Osteoblast (primary cell): ENCODE data around the gene RER1. TPM values are rescaled to one million over a fixed set of nuclear protein-coding genes. Genes with fewer than 3 reads are reported as not detected.

Experiments
- DNase-seq: peaks from one replicate; pipeline ENCODE4 v3.0.0; 2011; ENCODE audit warnings: low spot score, mixed read lengths; ENCODE audit not compliant: insufficient read length; ENCODE audit errors: missing footprints
- H2AFZ ChIP-seq: 2 replicates; pipeline ENCODE4 v1.6.0; 2011; ENCODE audit warnings: mild to moderate bottlenecking, low read length
- H3K27ac ChIP-seq: 2 replicates; pipeline ENCODE4 v1.5.1; 2011; ENCODE audit warnings: mild to moderate bottlenecking, low read depth, low read length, moderate library complexity
- H3K27me3 ChIP-seq: 2 replicates; pipeline ENCODE4 v1.6.0; 2012; ENCODE audit warnings: mild to moderate bottlenecking, control low read depth, inconsistent platforms, low read length, moderate library complexity; ENCODE audit not compliant: insufficient read depth
- H3K36me3 ChIP-seq: 2 replicates; pipeline ENCODE4 v1.5.1; 2011; ENCODE audit warnings: mild to moderate bottlenecking, low read length, control low read depth, moderate library complexity; ENCODE audit not compliant: insufficient read depth
- H3K4me1 ChIP-seq: 2 replicates; pipeline ENCODE4 v1.5.1; 2011; ENCODE audit warnings: mild to moderate bottlenecking, low read length, control low read depth, moderate library complexity; ENCODE audit not compliant: insufficient read depth
- H3K4me2 ChIP-seq: 2 replicates; pipeline ENCODE4 v1.6.0; 2011; ENCODE audit warnings: mild to moderate bottlenecking, low read length; ENCODE audit not compliant: insufficient read depth
- H3K4me3 ChIP-seq: fragments of 200-600 bp; sonication (generic); 3 replicates; pipeline ENCODE4 v1.5.1; 2012; ENCODE audit warnings: mild to moderate bottlenecking, low read length, inconsistent platforms; ENCODE audit not compliant: insufficient read depth
- H3K79me2 ChIP-seq: 2 replicates; pipeline ENCODE4 v1.6.0; 2012; ENCODE audit warnings: mild to moderate bottlenecking, low read length, control low read depth, inconsistent platforms; ENCODE audit not compliant: insufficient read depth
- H3K9me3 ChIP-seq: 2 replicates; pipeline ENCODE4 v1.5.1; 2011; ENCODE audit warnings: low read depth, low read length, control low read depth
- H4K20me1 ChIP-seq: 2 replicates; pipeline ENCODE4 v1.6.0; 2012; ENCODE audit warnings: mild to moderate bottlenecking, low read length, control low read depth; ENCODE audit not compliant: insufficient read depth
- total RNA-seq: library from RNA; depleted of rRNA; stranded (reverse); fragments of >200 nt; gene quantifications from 2 replicates; pipeline ENCODE4 v1.2.3, GENCODE V29; 2012
- TF ChIP-seq, protein P1 (sequence below): IDR thresholded peaks from 2 replicates; pipeline ENCODE4 v1.5.1; 2011; ENCODE audit warnings: mild to moderate bottlenecking, low read depth, low read length, moderate library complexity; ENCODE audit errors: extremely low read depth

RER1 gene
- total RNA-seq, 1 donor = 95.2 TPM

DNA sequence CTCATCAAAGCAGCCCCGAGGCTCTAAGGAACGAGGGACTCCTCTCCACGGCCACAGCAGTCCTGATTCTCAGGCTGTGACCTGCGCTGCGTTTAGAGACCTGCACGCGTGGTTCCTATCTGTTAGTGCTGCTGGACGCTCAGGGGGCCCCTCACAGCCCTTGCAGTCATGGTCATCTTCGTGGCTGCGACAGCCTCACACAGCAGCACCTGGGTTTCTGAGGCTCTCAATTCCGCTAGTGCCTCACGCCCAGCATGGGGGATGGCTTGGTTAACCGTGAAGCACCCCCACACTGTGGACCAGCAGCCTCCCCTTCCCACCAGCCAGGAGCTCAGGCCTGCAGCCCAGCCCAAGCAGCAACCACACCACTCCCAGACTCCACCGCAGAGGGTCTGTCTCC, 8.1 kb upstream of the RER1 start:
- Histone ChIP-seq H3K4me1 (peaks cover 5% of the 10 kb centered on the region), H3K4me3 (no peak overlapping the region), H3K36me3 (peaks cover 12% of the 10 kb centered on the region), H2AFZ (no peak overlapping the region), H3K79me2 (no peaks in the 10 kb centered on the region), H3K27ac (no peak overlapping the region), H3K4me2 (no peak overlapping the region), H3K9me3 (no peaks in the 10 kb centered on the region), H3K27me3 (no peaks in the 10 kb centered on the region), H4K20me1 (no peaks in the 10 kb centered on the region)
- peak; percentile 72 for DNase-seq
- TF ChIP-seq, protein P1, sequence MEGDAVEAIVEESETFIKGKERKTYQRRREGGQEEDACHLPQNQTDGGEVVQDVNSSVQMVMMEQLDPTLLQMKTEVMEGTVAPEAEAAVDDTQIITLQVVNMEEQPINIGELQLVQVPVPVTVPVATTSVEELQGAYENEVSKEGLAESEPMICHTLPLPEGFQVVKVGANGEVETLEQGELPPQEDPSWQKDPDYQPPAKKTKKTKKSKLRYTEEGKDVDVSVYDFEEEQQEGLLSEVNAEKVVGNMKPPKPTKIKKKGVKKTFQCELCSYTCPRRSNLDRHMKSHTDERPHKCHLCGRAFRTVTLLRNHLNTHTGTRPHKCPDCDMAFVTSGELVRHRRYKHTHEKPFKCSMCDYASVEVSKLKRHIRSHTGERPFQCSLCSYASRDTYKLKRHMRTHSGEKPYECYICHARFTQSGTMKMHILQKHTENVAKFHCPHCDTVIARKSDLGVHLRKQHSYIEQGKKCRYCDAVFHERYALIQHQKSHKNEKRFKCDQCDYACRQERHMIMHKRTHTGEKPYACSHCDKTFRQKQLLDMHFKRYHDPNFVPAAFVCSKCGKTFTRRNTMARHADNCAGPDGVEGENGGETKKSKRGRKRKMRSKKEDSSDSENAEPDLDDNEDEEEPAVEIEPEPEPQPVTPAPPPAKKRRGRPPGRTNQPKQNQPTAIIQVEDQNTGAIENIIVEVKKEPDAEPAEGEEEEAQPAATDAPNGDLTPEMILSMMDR = no peak

DNA sequence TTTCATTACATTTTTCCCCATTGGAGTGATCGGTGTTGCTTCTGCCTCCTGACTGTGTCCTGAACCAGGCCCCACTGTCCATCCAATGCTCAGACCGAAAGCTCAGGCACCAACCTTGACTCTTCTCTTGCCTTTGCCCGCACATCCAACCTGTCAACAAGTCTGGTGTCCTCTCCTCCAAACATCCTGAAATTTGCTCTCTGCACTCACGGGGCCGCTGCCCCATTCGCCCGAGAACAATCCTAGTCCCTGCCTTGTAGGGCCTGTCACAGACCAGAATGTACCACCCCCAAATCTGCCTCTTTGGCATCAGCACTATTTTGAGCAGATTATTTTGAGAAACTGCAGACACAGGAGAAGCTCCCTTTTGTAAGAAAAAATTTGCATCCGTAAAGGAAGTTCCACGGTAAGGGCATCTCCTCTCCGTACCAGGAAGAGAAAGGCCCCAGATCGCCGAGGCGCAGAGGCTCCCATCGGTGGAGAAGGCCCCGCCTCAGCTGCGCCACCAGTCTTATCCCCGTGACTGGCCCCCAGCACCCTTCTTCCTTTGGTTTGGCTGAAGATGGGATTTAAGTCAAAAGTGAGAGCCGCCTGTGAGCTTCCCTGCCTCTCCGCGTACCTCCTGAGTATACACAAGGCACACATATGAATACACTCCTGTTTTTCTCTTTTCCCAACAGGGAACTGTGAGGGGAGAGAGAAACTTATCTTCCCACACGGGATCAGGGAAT, 7.3 kb upstream of the RER1 start:
- Histone ChIP-seq H3K9me3 (no peaks in the 10 kb centered on the region), H3K79me2 (no peaks in the 10 kb centered on the region), H2AFZ (no peak overlapping the region), H3K4me1 (peaks cover 5% of the 10 kb centered on the region), H3K4me2 (no peak overlapping the region), H4K20me1 (no peaks in the 10 kb centered on the region), H3K4me3 (no peak overlapping the region), H3K27ac (no peak overlapping the region), H3K36me3 (peaks cover 12% of the 10 kb centered on the region), H3K27me3 (no peaks in the 10 kb centered on the region)
- DNase-seq = peak; percentile 53
- TF ChIP-seq, protein P1 = no peak

DNA sequence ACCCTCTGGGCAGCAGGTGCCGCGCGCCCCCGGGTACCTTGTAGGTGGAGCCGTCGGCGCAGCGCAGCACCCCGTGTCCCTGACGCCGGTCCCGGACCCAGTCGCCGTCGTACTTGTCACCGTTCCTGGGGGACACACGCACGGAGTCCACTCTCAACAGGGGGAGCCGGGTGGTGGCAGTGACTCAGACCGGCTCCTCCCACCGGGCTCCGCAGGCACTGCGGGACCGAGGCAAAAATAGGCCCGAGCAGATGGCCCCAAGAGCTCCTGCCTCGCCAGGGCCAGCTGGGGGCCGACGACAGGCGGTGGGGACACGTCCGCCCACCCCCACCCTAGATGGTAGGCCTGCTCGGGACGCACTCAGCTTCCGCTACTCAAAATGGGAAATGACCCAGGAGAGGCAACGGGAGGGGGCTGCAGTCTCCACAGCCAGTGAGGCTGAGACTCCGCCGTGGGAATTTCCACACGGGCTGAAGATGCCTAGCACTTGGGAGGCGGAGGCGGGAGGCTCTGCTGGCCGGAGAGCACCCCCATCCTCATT, 6.6 kb upstream of the RER1 start:
- Histone ChIP-seq H3K27me3 (no peaks in the 10 kb centered on the region), H4K20me1 (no peaks in the 10 kb centered on the region), H3K27ac (no peak overlapping the region), H3K36me3 (peaks cover 12% of the 10 kb centered on the region), H3K4me1 (peaks cover 5% of the 10 kb centered on the region), H3K9me3 (no peaks in the 10 kb centered on the region), H3K79me2 (peaks cover 4% of the 10 kb centered on the region), H3K4me3 (no peak overlapping the region), H2AFZ (no peak overlapping the region), H3K4me2 (no peak overlapping the region)
- TF ChIP-seq, protein P1 = no peak
- peak; percentile 70 for DNase-seq

DNA sequence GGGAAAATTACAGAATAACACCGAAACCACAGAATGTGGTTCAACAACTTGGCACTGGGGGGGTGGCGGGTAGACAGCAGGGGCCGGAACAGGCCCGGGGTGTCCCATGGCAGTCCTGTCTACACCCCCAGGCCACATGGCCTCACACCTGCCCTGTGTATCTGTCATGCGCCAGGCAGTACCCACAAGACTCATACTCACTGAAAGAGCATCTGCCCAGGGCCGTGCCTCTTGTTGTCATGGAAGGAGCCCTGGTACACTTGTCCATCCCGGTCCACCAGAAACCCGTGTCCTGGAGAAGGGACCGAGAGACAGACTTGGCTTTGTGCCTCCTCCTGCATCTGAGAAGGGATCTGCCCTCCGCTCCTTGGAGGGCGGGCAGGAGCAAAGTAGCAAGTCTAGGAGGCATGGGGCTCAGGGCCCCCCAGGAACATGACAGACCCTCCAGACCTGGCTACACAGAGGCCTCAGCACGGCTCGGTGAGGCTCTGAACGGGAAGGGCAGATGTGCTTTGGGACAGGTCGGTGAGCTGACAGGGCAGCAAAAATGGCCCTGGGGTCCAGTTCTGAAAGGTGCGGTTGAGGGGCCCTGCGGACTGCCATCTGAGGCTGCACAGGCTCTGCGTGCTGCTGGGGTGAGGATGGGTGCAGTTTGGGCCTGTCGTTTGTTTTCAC, 5.9 kb upstream of the RER1 start:
- Histone ChIP-seq H4K20me1 (no peaks in the 10 kb centered on the region), H2AFZ (no peak overlapping the region), H3K36me3 (peaks cover 12% of the 10 kb centered on the region), H3K79me2 (peaks cover 11% of the 10 kb centered on the region), H3K4me1 (peaks cover 11% of the 10 kb centered on the region), H3K27me3 (no peaks in the 10 kb centered on the region), H3K27ac (no peak overlapping the region), H3K4me3 (no peak overlapping the region), H3K4me2 (no peak overlapping the region), H3K9me3 (no peaks in the 10 kb centered on the region)
- peak; percentile 92 for DNase-seq
- TF ChIP-seq, protein P1 = no peak
